ENCODE data around the gene ZFAND3. TPM values are rescaled to one million over a fixed set of nuclear protein-coding genes. Genes with fewer than 3 reads are reported as not detected.

Gene ZFAND3
- total and polyA plus RNA-seq, 2 donors (not counting 3 experiments of a cell fraction or from before 2014, with no cell fraction given), result 15.4 to 54.2 TPM

DNA sequence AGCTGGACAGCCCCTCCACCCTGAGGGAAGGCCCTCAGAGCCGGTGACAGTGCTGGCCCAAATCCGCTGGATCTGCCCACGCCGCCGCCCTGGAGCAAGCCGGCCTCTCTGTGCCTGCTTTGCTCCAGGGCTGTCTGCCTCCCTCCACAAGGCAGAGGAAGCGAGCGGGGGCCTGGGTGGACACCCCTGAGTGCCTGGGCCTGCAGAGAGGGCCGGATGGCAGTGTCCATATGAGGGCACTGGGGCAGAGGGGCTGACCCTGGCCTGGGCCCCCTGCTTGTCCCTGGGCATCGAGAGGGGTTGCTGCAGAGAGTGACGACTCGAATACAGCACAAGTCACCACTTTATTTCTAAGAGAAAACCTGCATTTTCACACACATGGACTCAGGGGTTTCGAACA is 348.6 kb downstream of the ZFAND3 start:
- Histone ChIP-seq H3K36me3 (ENCODE audit: control insufficient read depth in 2 of 2, extremely low read depth in 1 of 2, insufficient read depth in 2 of 2, low read length in 2 of 2) (no peaks in the 10 kb centered on the region), H3K9ac (replicated peaks; ENCODE audit: extremely low read depth, insufficient read depth, low read length) (no peak overlapping the region), H3K79me2 (ENCODE audit: control insufficient read depth, insufficient read depth, low read length) (no peaks in the 10 kb centered on the region), H4K20me1 (replicated peaks; ENCODE audit: control insufficient read depth, extremely low read depth, insufficient read depth, low read length) (no peaks in the 10 kb centered on the region), H3K9me3 (replicated peaks; ENCODE audit: control insufficient read depth, insufficient read depth, low read length) (no peaks in the 10 kb centered on the region), H3K4me2 (ENCODE audit: insufficient read depth, low read length) (no peak overlapping the region), H3K27me3 (ENCODE audit: control insufficient read depth in 2 of 2, insufficient read depth in 2 of 2, low read length in 2 of 2) (no peaks in the 10 kb centered on the region), H2AFZ (ENCODE audit: low read depth, low read length) (no peak overlapping the region), H3K4me1 (ENCODE audit: control insufficient read depth, extremely low read depth, insufficient read depth, low read length) (no peaks in the 10 kb centered on the region), H3K4me3 (replicated peaks in 1 of 3; ENCODE audit: insufficient read depth in 1 of 3, low read depth in 1 of 3, low read length in 3 of 3) (no peak overlapping the region), H3K9me1 (replicated peaks; ENCODE audit: control insufficient read depth, extremely low read depth, insufficient read depth, low read length) (no peaks in the 10 kb centered on the region), H3K27ac (ENCODE audit: insufficient read depth, low read depth, low read length) (no peak overlapping the region)
- DNase-seq (ENCODE audit: low read depth, low spot score) (no peak), FAIRE-seq (no peak)
- ChIA-PET POLR2A (no interaction called here), CTCF (interaction anchor here (1.0 kb wide), 1 partner anchor 377 kb away, joined by 3 read pairs; no protein-coding TSS in a partner anchor)
- no TSS peak for BruUV-seq (replicated peaks)
- TF ChIP-seq, protein P1, sequence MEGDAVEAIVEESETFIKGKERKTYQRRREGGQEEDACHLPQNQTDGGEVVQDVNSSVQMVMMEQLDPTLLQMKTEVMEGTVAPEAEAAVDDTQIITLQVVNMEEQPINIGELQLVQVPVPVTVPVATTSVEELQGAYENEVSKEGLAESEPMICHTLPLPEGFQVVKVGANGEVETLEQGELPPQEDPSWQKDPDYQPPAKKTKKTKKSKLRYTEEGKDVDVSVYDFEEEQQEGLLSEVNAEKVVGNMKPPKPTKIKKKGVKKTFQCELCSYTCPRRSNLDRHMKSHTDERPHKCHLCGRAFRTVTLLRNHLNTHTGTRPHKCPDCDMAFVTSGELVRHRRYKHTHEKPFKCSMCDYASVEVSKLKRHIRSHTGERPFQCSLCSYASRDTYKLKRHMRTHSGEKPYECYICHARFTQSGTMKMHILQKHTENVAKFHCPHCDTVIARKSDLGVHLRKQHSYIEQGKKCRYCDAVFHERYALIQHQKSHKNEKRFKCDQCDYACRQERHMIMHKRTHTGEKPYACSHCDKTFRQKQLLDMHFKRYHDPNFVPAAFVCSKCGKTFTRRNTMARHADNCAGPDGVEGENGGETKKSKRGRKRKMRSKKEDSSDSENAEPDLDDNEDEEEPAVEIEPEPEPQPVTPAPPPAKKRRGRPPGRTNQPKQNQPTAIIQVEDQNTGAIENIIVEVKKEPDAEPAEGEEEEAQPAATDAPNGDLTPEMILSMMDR (IDR thresholded peaks at IDR 0.05; ENCODE audit: extremely low read depth in 1 of 2, insufficient read depth in 1 of 2, low read depth in 1 of 2, low read length in 2 of 2), result no peak
- TF ChIP-seq GATA2 (IDR thresholded peaks at IDR 0.05; ENCODE audit: insufficient read depth, insufficient read length, low read depth, low read length), result no peak
- no peak for TF ChIP-seq POLR2AphosphoS5 (IDR thresholded peaks at IDR 0.05; ENCODE audit: insufficient read depth, low read depth, low read length)
- TF ChIP-seq JUN (IDR thresholded peaks at IDR 0.05; ENCODE audit: borderline replicate concordance, insufficient read depth, insufficient read length, low read depth), result no peak
- TF ChIP-seq, protein P2, sequence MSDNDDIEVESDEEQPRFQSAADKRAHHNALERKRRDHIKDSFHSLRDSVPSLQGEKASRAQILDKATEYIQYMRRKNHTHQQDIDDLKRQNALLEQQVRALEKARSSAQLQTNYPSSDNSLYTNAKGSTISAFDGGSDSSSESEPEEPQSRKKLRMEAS (IDR thresholded peaks at IDR 0.05; ENCODE audit: insufficient read depth, insufficient read length), result no peak
- no peak for TF ChIP-seq FOS (IDR thresholded peaks at IDR 0.05; ENCODE audit: borderline replicate concordance, insufficient read depth, low read length)
- TF ChIP-seq POLR2A (IDR thresholded peaks at IDR 0.05; ENCODE audit: low read depth, low read length), result no peak
- no peak for TF ChIP-seq EZH2 (IDR thresholded peaks at IDR 0.05; ENCODE audit: borderline replicate concordance, low read depth, low read length, severe bottlenecking)
- TF ChIP-seq MYC (IDR thresholded peaks at IDR 0.05; ENCODE audit: low read depth, low read length), result no peak
- dilution Hi-C loops (cut with MboI; ENCODE audit: extremely low pct_ligation_motif_present, low sequenced_read_pairs), result no loop called here
- intact Hi-C loops (cut with micrococcal nuclease), result no loop called here
